Measurements from ENCODE around the gene UNC13B.

DNA sequence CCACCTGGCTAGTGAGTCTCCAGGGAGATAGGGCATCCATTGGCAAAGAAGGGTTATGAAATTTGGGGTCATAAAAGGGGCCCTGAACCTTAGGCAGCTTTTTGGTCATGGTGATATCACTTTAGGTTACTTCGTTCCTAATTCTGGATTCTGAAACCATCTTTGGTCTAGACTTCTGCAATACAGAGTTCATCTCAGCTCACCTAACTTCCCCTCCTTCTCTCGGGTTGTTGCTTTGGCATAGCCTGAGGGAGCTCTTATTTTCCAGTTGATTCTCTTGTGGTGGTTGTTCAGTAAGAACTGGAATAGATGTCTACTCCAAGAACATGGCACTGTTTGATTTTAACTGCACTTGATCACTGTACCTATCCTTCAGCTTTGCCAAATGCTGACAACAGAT is 179.2 kb downstream of the UNC13B start:
- TF ChIP-seq POLR2AphosphoS5 (IDR thresholded peaks at IDR 0.05; ENCODE audit: low read depth, low read length) = no peak
- no peak for TF ChIP-seq TAF1 (IDR thresholded peaks at IDR 0.05; ENCODE audit: borderline replicate concordance, insufficient read depth, low read length)
